AG04450 (cell line): Measurements from ENCODE around the gene DECR2. TPM values are rescaled to one million over a fixed set of nuclear protein-coding genes. Genes with fewer than 3 reads are reported as not detected.
A peak's percentile ranks its signal among the peaks of the same experiment; 100 is the strongest.

Source experiments
- CTCF ChIA-PET: fragments of 300-600, 350-600 bp; formaldehyde crosslinking; extraction: SDS; loops from one replicate; lab custom pipeline; 2022; ENCODE audit warnings: antibody characterized with exemption, inconsistent platforms; lab: Charles Lee
- POLR2A ChIA-PET: fragments of 350-600 bp; formaldehyde crosslinking; extraction: SDS; loops from one replicate; lab custom pipeline; 2021; ENCODE audit warnings: antibody characterized with exemption, inconsistent platforms; lab: Yijun Ruan, JAX
- DNase-seq: peaks from one replicate; pipeline ENCODE4 v3.0.0-alpha.2; 2011; ENCODE audit warnings: low read depth, low spot score
- H3K27ac ChIP-seq: one replicate; pipeline ENCODE4 v1.5.1; 2012; ENCODE audit warnings: low read depth, low read length, control low read depth
- H3K27me3 ChIP-seq: one replicate; pipeline ENCODE4 v1.6.0; 2012; ENCODE audit warnings: low read length; ENCODE audit not compliant: control insufficient read depth, insufficient read depth
- H3K4me3 ChIP-seq: 2 replicates; pipeline ENCODE4 v1.5.1; 2011; ENCODE audit warnings: mild to moderate bottlenecking, low read depth, low read length, control low read depth
- H3K9me3 ChIP-seq: 2 replicates; pipeline ENCODE4 v1.5.1; 2012; ENCODE audit warnings: low read length; ENCODE audit not compliant: control insufficient read depth, insufficient read depth
- polyA plus RNA-seq: library from polyadenylated mRNA; depleted of rRNA; stranded (reverse); fragments of >200 nt; gene quantifications from 2 replicates; pipeline ENCODE4 v1.2.3, GENCODE V29; 2011
- TF ChIP-seq, protein P1 (sequence below): IDR thresholded peaks from 2 replicates; pipeline ENCODE4 v1.5.1; 2011; ENCODE audit warnings: low read depth, low read length, control low read depth, inconsistent platforms

DECR2 gene
- polyA plus RNA-seq, 1 experiment = 11.6 TPM

DNA sequence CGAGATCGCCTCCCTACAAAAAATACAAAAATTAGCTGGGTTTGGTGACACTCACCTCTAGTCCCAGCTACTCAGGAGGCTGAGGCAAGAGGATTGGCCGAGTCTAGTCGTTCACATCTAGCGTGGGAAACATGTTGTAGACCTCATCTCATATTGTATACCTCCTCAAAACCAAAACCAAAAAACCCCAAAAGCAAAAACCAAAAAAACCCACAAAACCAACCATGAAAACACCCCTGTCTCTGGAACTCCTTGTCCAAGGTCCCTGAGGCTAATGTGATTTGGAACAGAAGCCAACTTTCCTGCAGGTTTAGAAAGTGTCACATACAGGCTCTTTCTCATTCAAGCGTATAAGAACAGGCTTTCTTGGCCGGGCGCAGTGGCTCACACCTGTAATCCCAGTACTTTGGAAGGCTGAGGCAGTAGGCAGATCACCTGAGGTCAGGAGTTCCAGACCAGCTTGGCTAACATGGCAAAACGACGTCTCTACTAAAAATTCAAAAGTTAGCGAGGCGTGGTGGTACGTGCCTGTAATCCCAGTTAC lies 52.8 kb downstream of the DECR2 start:
- TF ChIP-seq, protein P1, sequence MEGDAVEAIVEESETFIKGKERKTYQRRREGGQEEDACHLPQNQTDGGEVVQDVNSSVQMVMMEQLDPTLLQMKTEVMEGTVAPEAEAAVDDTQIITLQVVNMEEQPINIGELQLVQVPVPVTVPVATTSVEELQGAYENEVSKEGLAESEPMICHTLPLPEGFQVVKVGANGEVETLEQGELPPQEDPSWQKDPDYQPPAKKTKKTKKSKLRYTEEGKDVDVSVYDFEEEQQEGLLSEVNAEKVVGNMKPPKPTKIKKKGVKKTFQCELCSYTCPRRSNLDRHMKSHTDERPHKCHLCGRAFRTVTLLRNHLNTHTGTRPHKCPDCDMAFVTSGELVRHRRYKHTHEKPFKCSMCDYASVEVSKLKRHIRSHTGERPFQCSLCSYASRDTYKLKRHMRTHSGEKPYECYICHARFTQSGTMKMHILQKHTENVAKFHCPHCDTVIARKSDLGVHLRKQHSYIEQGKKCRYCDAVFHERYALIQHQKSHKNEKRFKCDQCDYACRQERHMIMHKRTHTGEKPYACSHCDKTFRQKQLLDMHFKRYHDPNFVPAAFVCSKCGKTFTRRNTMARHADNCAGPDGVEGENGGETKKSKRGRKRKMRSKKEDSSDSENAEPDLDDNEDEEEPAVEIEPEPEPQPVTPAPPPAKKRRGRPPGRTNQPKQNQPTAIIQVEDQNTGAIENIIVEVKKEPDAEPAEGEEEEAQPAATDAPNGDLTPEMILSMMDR = no peak
- POLR2A ChIA-PET = no interaction called here
- no peak for DNase-seq
- Histone ChIP-seq H3K27me3 (no peaks in the 10 kb centered on the region), H3K27ac (no peak overlapping the region), H3K9me3 (no peaks in the 10 kb centered on the region; the same call in 1 of the 2 replicates), H3K4me3 (no peak overlapping the region)
- CTCF ChIA-PET = no interaction called here

DNA sequence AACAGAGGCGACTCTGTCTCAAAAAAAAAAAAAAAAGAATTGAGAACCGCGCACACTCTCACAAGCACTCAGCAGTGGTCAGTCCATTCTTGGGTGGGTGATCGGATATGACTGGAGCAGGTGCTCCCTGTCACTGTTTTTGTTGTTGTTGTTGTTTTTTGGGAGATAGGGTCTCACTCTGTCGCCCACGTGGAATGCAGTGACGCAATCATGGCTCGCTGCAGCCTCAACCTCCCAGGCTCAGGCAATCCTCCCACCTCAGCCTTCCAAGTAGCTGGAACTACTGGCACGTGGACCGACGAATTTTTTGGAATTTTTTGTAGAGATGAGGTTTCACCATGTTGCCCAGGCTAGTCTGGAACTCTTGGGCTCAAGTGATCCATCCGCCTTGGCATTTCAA lies 53.8 kb downstream of the DECR2 start:
- Histone ChIP-seq H3K27ac (no peak overlapping the region), H3K4me3 (no peak overlapping the region), H3K9me3 (no peaks in the 10 kb centered on the region; the same call in 1 of the 2 replicates), H3K27me3 (no peaks in the 10 kb centered on the region)
- POLR2A ChIA-PET = no interaction called here
- CTCF ChIA-PET = no interaction called here
- no peak for DNase-seq
- TF ChIP-seq, protein P1 = no peak

DNA sequence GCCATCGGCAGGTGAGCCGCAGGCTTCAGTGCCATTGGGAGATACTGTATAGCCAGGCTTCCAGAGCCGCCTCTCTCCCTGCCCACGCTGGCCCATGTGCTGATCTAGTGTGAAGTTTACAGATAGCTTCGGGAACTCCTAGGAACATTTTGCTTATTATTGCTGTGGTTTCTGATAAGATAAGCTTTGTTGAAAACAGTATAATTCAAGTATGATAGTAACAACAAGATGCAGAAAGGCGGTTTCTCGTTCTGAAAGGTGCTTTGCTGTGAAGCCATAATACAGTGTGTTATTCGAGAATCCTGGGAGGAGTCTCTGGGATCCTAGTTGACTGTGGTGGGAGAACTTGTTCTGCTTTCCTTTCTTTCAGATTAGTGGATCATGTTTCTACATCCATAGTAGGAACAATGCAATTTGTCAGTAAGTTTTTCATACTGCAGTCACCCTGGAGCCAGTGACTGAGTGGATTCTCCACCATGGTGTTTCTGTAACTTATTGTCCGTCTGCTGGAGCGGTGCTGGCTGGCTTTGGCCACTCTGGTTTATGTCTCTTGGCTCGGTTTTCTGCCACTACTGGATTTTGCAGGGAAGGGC lies 55.3 kb downstream of the DECR2 start:
- H3K27ac ChIP-seq = peak overlapping the region; percentile 21
- no peaks in the 10 kb centered on the region; the same call in 1 of the 2 replicates for H3K9me3 ChIP-seq
- DNase-seq = no peak
- TF ChIP-seq, protein P1 = no peak
- ChIA-PET POLR2A (interaction anchor here (1.0 kb wide), 1 partner anchor 33 kb away, joined by 3 read pairs; no protein-coding TSS in a partner anchor), CTCF (no interaction called here)
- H3K4me3 ChIP-seq = peak overlapping the region; percentile 20; the same call in 1 of the 2 replicates
- H3K27me3 ChIP-seq = no peaks in the 10 kb centered on the region

DNA sequence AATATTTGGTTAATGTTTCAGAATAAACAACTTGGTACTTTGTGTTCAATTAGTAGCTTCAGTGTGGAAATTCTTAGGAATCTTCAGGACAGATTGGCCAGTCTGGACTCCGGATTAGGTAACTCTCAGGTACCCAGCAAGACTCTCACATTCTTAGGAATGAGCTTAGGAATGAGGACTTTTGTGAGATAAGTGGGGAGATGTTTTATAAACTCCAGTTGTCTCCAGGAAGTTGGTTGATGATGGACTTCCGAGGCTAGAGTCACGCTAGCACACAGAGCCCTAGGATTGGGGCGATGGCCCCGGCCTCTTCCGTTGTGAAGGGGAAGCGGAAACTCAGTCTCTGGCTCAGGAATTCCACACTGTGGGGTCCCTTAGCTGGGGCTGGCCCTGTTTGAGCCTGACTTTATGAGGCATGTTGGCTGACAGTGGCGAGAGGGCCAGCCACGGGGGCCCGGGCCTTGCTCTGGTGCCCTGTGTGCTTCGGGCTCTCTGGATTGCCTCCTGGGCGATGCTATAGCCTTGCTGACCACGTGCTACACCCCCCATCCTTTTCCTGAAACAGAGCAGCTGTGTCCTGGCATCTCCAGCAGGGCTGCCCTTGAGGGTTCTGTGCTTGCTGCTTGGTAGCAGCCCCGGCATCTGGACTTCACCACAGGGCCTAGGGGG lies 56.2 kb downstream of the DECR2 start:
- no peak overlapping the region for H3K27ac ChIP-seq
- no peak for DNase-seq
- TF ChIP-seq, protein P1 = no peak
- ChIA-PET CTCF (no interaction called here), POLR2A (interaction anchor here (1.0 kb wide), 1 partner anchor 34 kb away, joined by 3 read pairs; no protein-coding TSS in a partner anchor)
- no peaks in the 10 kb centered on the region for H3K27me3 ChIP-seq
- H3K9me3 ChIP-seq = no peaks in the 10 kb centered on the region; the same call in 1 of the 2 replicates
- no peak overlapping the region for H3K4me3 ChIP-seq

DNA sequence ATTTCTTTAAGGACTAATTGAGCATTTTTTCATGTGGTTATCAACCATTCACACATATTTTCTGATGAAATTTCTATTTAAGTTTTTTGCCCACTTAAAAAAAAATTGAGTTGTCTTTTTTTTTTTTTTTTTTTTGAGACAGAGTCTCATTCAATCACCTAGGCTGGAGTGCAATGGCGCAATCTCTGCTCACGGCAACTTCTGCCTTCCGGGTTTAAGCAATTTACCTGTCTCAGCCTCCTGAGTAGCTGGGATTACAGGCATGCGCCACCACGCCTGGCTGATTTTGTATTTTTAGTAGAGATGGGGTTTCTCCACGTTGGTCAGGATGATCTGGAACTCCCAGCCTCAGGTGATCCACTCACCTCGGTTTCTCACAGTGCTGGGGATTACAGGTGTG lies 58.1 kb downstream of the DECR2 start:
- no peak for DNase-seq
- H3K27me3 ChIP-seq = no peaks in the 10 kb centered on the region
- H3K4me3 ChIP-seq = no peak overlapping the region
- H3K27ac ChIP-seq = no peak overlapping the region
- ChIA-PET POLR2A (no interaction called here), CTCF (no interaction called here)
- H3K9me3 ChIP-seq = no peaks in the 10 kb centered on the region; the same call in 1 of the 2 replicates
- TF ChIP-seq, protein P1 = no peak
